LHCN-M2 (cell line): Measurements from ENCODE around the gene GEMIN4. TPM values are rescaled to one million over a fixed set of nuclear protein-coding genes. Genes with fewer than 3 reads are reported as not detected.

Experiments used
- DNase-seq: peaks from one replicate; pipeline ENCODE4 v3.0.0-alpha.2; 2012; ENCODE audit warnings: low read depth
- total RNA-seq: library from RNA; depleted of rRNA; stranded (reverse); fragments of >200 nt; gene quantifications from 2 replicates; pipeline ENCODE4 v1.2.3, GENCODE V29; 2014

GEMIN4 gene
- total RNA-seq, 1 experiment from 2014 or later, result 23.0 TPM

DNA sequence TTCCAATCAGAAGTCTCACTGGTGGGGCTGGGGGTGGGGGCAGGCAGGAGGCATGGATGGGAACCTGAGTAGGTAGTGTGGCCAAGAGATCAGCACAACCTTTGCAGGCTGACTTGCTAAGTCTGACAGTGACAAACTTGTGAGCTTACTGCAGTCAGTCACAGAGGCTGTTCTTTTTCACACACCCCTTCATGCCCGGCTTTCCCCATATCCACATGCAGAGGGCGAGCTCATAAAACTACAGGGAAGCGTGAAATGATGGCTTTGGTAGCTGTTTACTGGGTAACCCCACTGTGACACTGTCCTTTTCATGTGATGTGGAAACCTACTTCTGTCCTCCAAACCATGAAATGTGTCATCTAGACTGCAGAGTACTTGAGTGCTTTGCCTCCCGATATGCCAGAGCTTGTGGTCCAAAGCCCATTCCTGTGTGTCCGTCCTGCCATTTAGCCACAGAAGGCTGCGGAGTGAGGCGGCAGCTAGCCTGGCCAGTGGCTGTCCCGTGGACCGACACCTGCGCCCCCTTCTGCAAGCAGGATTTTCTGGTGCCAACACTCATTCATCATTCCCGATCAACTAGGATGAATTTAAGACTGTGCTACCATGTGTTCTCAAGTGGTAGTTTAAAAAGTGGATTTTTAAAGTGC lies 9.8 kb downstream of the GEMIN4 start:
- DNase-seq, result no peak

DNA sequence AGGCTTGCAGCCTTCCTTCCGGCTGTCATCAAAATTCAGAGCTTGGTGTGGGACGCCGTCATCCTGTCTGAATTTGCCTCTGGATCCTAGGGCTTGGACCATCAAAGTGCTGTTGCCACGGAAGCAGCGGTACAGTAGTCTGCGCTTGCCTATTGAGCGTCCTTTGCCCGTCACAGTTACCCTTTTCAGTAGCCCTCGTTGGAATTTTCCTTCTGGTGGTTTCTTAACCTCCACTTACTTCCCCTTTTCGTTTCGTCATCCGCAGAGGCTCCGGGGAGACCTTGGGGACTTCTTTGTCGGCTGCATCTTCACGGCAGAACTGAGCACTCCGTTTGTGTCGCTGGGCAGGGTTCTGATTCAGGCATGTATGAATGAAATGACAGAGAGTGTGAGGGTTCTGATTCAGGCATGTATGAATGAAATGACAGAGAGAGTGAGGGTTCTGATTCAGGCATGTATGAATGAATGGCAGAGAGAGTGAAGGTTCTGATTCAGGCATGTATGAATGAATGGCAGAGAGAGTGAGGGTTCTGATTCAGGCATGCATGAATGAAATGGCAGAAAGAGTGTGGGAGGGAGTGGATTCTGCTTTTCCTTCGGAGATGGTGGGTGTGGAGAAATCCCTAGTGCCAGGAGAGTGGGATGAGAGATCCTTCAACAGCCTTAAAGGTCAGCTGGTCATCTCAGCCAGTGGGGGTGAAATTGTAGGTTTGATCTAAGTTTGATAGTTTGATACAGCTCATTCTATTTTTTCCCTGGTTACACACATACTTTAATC lies 11.6 kb downstream of the GEMIN4 start:
- DNase-seq, result no peak

DNA sequence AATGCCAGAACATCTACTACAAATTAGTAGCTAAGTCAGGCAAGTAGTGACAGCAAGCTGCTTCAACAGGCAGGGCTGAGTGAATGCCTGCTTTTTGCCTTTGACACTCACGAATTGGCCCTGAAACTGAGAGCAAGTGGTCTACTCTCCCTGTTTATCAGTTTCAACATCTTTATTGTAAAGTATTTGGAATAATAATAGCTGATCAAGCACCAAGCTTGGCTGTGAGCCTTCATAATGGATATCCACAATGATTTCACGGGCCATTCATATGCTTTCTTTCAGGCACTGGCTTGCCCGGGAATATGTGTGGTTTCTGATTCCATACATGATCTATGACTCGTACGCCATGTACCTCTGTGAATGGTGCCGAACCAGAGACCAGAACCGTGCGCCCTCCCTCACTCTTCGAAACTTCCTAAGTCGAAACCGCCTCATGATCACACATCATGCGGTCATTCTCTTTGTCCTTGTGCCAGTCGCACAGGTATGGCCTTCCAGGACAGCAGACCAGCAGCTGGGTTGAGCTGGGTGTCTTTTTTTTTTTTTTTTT lies 14.4 kb downstream of the GEMIN4 start:
- DNase-seq, result no peak

DNA sequence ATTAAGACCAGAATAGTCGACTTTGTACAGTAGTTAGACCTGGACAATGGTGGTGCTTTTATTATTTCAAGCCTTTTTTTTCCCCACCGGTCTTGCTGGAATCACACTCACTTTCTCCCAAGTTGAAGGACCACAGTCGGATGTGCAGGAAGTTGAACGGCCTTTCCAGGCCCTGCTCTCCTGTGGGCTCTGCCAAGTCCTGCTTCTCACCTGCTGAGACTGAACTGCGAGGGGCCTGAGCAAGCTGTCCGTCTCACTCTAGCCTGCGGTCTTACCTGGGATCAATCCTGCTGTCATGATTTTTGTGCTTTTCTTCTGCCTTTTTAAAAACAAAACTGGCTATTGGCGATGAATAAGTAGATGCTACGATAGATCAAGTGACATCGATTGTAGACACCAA lies 18.3 kb downstream of the GEMIN4 start:
- no peak for DNase-seq

DNA sequence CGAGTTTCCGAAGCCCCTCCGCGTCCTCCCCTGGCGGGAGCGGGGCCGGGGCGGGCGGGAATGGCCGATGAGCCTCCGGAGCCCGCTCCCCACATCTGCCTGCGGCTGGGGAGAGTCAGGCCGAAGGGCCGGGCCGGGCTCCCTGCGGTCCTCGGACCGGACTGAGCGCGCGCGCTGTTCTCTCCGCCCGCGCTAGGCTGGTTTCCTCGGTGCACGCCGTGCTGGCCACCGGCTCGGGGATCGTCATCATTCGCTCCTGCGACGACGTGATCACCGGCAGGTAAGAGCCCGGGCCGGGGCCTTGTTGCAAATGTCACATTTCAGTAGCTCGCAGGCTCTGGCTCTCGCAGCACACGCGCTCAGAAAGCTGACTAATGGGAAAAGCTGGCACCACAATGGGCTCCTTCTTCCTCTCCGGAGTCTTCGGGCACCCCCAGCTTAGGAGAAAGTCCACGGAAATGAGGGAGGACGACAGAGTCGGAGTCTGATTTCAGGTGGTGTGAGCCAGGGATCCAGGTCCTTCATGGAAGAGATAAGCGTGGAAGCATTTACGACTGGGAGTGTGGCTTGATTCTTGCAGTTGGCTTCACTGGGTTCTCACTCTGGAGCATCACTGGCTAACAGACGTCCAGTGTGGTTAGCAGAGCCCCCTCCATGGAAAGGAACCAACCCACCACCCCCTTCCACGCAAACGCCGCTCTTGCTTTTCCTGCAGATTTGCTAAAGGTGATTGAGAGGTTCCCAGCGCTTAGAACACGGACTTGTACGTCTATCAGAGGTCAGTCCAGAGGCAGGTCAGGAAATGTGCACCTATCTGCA lies 19.0 kb downstream of the GEMIN4 start:
- DNase-seq, result peak; percentile 20

DNA sequence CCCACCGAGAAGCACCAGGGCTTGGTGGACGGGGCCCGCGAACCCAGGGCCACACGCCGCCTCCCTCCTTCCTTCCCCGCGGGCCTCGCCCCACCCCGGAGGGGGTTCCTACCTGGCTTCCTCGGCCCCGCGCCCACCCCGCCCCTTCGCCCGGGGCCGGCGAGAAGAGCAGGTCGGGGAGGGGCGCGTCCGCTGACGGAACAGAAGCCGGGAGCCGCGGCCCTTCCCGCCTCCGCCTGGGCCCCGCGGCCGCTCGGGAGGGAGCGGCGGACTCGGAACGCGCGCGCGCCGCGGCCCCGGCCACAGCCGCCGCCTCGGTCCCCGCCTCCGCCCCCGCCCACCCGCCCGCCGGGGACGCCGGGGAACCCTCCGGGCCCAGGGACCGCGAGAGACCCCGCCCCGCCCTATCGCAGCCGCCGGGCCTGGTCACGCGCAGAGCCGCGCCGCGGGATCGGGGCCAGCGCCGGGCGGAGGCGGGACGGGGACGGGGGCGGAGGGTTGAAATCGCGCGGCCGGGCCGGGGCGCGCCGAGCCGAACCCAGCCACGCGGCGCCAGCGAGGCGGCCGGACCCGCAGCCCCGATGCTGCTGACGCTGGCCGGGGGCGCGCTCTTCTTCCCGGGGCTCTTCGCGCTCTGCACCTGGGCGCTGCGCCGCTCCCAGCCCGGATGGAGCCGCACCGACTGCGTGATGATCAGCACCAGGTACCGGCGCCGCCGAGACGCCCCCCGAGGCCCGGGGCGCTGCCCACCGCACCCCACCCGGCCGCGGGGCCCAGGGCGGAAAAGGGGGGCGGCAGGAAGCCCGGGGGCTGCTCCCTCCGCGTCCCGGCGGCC lies 19.8 kb downstream of the GEMIN4 start, which contains the start of gene TLCD3A:
TLCD3A (plus strand) TSS at position 530 of the 835 bp plus-strand sequence; CDS start at position 582, 52 bp downstream.
- DNase-seq, result peak; percentile 52

DNA sequence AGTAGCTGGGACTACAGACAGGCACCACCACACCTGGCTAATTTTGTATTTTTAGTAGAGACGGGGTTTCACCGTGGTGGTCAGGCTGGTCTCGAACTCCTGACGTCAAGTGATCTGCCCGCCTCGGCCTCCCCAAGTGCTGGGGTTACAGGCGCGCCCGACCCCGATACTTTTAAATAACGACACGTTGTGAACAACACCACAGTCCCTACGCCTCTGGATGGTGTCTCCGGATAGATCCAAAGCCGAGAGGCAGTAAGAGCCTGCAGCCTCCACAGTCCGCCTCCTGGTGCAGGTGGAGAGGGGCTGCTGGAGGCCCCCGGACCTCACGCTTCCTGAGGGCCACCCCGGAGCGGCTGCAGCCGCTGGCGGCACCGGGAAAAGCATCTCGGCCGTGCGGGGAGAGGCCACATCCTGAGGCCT lies 20.4 kb downstream of the GEMIN4 start:
- no peak for DNase-seq

DNA sequence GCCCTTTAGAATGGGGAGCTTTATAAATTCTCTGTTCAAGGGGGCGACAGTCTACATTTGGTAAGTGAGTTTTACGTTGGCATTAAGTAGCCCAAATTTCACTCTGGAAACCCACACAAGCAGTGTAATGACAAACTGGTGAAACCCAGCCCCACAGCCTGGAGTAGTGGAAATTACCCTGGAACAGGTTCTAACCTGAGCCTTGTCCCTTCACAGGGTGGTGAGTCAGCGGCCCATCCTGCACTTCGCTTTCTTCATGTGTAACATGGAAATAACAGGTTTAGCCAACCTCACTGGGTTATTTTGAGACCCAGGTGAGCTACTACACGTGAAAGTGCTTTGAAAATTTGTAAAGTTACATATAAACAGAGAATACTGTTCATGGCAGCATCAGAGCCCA lies 23.2 kb downstream of the GEMIN4 start:
- DNase-seq, result no peak

DNA sequence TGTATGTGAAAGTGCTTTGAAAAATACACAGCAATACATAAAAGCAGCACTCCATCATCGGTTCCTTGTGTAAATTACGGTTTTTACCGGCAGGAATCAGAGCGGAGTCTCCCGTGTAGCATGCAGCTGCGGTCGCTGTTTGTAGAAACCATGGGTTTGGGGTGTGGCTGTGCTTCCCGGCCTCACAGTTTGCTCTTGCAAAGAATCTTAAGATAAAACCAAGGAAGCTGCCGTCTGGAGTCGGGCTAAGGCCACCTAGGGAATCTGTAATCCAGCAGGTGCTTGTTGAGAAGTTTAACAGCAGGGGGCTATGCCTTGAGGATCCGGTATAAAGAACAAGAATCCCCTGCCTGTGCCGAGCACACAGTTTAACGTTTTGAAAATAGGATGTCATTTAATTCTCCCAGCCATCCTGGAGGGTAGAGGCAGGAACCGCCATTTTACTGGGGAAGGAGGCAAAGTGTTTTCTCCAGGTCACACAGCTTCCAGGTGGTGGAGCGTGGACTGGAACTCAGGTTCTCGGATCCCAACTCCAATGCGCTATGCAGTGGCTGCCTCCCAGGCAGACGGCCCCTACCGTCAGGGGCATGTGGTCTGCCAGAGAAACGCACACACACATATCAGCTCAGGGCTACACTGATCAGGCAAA lies 25.7 kb downstream of the GEMIN4 start:
- no peak for DNase-seq

DNA sequence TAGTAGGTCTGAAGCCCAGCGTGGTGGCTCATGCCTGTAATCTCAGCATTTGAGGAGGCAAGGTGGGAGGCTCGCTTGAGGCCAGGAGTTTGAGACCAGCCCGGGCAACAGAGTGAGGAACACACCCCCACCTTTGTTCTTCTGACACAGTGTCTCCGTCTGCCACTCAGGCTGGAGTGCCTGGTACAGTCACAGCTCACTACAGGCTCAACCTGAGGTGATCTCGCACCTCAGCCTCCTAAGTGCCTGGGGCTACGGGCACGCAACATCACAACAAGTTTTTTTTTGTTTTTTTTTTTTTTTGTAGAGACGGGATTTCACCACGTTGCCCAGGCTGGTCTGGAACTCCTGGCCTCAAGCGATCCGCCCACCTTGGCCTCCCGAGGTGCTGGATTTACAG lies 26.3 kb downstream of the GEMIN4 start:
- no peak for DNase-seq

DNA sequence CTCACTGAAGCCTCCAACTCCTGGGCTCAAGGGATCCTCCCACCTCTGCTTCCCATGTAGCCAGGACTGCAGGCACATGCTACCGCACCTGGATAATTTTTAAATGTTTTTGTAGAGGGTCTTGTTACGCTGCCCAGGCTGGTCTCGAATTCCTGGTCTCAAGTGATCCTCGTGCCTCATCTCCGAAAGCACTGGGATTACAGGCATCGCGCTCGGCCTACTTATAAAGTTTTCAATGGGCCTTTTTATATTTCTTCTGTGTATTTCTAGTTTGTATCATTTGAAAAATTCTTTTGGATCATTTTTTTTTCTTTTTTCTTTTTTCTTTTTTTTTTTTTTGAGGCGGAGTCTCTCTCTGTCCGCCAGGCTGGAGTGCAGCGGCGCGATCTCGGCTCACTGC lies 27.0 kb downstream of the GEMIN4 start:
- DNase-seq, result no peak

DNA sequence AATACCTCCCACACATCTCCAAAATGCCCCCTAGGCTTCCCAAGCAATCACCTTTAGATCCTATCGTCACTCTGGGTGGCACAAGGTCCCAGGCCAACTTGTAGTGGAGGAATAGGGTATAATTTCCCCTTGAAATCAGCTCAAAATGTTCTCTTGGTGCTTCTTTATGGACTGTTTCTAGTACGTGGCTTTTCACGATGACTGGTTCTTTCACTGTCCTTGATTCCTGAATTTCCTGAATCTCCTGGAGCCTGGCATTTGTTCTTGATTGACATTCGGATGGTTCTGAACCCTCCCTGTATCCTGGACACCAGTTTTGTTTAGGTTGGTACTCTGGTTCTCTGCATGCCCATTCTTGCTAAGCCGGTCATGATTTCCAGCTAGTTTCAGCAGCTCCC lies 30.5 kb downstream of the GEMIN4 start:
- DNase-seq, result no peak

DNA sequence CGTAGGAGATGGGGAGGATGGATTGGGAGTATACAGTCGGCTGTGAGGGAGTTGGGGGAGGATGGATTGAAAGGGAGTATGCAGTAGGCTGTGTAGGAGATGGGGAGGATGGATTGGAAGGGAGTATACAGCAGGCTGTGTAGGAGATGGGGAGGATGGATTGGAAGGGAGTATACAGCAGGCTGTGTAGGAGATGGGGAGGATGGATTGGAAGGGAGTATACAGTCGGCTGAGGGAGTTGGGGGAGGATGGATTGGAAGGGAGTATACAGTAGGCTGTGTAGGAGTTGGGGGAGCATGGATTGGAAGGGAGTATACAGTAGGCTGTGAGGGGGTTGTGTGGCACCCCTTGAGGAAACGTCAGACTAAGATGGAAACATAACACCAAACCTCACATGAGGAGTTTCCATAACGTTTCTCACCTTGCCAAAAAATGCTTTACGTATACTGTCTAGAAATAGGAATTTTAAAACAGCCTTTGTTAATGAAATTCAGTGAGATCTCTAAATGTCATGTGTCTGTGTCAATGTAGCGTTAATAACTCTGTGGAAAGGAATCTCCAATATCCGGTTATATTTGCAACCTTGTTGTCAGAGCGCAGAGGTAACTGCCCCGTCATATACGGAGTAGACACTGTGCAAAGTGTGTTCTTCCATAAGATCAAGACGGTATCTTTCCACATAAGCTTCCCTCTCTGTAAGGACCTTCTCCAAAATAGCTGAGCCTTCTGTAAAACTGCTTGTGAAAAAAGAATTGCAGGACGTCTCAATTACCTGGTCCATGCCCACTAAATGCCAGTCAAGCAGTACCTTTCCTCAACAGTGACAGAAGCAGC lies 31.1 kb downstream of the GEMIN4 start:
- DNase-seq, result no peak

DNA sequence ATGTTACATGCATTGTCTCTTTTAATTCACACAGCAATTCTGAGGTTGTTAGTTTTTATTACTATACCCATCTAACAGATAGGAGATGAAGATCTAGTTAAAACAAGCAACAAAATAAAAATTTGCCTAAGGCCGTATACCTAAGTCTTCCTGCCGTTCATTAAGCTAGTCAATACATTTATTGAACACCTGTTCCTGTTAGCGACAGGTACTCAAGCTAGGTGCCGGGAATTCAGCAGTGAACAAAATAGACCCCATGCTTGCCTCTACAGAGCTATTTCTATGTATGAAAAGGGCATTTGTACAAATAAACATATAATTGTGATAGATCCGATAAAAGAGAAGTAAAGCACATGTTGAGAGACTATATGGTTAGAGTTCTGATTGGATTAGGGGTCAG lies 34.0 kb downstream of the GEMIN4 start:
- DNase-seq, result no peak

DNA sequence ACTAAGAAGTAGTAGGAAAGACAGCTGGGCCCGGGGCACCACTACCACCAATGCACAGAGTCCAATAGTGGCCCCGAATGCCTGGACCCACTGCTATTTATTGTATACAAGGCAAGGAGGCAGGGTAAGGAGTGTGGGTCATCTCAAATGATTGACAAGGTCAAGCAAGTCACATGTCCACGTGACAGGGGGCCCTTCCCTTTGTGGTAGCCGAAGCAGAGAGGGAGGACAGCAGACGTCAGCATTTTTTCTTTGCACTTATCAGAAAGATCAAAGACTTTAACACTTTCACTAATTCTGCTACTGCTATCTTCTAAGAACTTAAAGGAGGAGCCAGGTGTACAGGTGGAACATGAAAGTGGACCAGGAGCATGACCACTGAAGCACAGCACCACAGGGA lies 43.9 kb downstream of the GEMIN4 start:
- no peak for DNase-seq

DNA sequence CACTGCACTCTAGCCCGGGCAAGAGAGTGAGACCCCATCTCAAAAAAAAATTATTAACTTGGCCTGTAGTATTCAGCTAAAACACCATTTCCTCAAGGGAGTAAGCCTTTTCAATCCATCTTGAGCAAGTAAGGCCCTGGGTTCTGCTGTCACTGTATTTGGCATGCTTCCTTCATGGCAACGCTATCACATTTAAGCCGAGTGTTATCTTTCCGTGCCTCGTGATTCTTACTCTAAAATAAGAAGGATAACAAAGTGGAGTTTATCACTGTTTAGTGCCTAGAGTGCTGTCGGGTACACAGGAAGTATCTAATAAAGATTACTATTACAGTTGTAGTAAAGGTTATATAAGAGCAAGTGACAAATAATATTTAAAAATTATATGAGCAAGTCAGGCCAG lies 46.2 kb downstream of the GEMIN4 start:
- DNase-seq, result no peak

DNA sequence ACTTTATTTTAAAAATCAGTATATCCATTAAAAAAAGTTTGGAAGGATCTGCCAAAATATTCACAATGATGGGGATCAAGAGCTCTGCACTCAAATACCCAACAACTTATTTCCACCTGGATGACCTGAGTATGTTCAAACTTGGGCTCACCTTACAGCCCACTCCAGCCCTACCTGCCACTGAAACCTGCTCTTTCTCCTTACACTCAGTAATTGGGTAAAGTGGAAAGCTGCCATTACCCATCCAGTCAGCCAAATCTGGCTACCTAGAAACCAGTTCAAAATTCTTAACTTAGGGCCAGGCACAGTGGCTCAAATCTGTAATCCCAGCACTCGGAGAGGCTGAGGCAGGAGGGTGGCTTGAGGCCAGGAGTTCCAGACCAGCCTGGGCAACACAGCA lies 47.1 kb downstream of the GEMIN4 start:
- DNase-seq, result no peak

DNA sequence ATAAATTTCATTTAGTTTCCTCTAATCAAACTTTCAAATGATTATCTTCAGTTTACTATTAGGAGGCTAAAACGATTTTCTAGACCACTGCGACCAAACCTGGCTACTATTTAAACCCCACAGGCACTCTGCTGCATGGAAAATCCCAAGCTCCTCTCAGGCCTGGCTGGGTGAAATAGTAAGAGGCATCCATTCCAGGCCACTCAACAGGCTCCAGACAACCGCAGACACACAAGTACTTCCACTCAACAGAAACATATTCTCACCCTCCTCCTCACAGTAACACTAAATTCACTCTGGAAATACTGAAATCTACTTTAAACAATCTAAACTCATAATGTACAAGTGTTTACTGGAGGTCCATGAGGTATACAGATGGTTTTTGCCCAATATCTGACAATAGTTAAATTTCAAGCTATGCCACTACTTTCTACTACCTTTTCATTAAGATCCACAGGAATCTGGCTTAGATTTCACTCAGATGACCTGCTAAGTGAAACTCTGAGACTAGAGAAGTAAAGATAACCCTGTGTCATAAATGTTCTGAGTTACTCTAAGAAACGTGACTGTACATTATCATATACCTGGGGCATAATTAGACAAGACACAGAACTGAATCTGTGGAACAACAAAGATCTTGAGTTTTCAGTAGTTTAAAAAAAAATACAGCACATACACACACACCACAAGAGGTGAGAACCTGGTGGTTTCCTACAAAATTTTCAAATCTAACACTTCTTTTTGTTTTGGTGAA lies 47.8 kb downstream of the GEMIN4 start:
- DNase-seq, result no peak
